CD4-positive, alpha-beta T cell treated with Interleukin-12 subunit alpha and Interleukin-12 subunit beta, for 1 hour (primary cell): ENCODE results near the gene WNT6.
"Not testable (repeated sequence)": the region's sequence is repeated elsewhere in the genome, so short reads cannot be mapped to it uniquely, and the experiment has no call there.

Experiments
- DNase-seq: peaks from one replicate; pipeline ENCODE4 v3.0.0-alpha.2; 2020

WNT6 gene

GRCh38 chr2:218831378-218831990 lies 28.1 kb upstream of the WNT6 start, which contains the start of gene PRKAG3:
Gene PRKAG3, minus strand, starts transcription at chr2:218831803.
- DNase-seq: no peak

- DNase-seq: no peak
These were observed 27.5 kb upstream of the WNT6 start for GRCh38 chr2:218832081-218832480.

- no peak for DNase-seq
These were observed 27.1 kb upstream of the WNT6 start for GRCh38 chr2:218832520-218832919.

- DNase-seq: no peak
These were observed 26.5 kb upstream of the WNT6 start for GRCh38 chr2:218833023-218833609.

GRCh38 chr2:218834685-218835084 lies 24.9 kb upstream of the WNT6 start:
- DNase-seq: no peak

- DNase-seq: no peak
These were observed 22.1 kb upstream of the WNT6 start for GRCh38 chr2:218837495-218837894.

GRCh38 chr2:218839430-218839829 lies 20.2 kb upstream of the WNT6 start:
- DNase-seq: no peak

GRCh38 chr2:218839888-218840287 lies 19.7 kb upstream of the WNT6 start:
- no peak for DNase-seq

GRCh38 chr2:218844334-218844733 lies 15.3 kb upstream of the WNT6 start:
- DNase-seq: not testable (repeated sequence)

GRCh38 chr2:218846963-218847362 lies 12.6 kb upstream of the WNT6 start:
- DNase-seq: not testable (repeated sequence)

GRCh38 chr2:218849721-218850120 lies 9.9 kb upstream of the WNT6 start:
- no peak for DNase-seq

GRCh38 chr2:218850796-218851195 lies 8.8 kb upstream of the WNT6 start:
- DNase-seq: no peak

GRCh38 chr2:218851286-218851685 lies 8.3 kb upstream of the WNT6 start:
- DNase-seq: no peak

GRCh38 chr2:218852911-218853667 lies 6.5 kb upstream of the WNT6 start:
- peak; percentile 69 for DNase-seq

GRCh38 chr2:218853766-218854165 lies 5.8 kb upstream of the WNT6 start:
- no peak for DNase-seq

GRCh38 chr2:218854860-218855259 lies 4.7 kb upstream of the WNT6 start:
- DNase-seq: no peak

- DNase-seq: no peak
These were observed 4.1 kb upstream of the WNT6 start for GRCh38 chr2:218855305-218856166.

- DNase-seq: no peak
These were observed 3.3 kb upstream of the WNT6 start for GRCh38 chr2:218856167-218856895.

- DNase-seq: no peak
These were observed 2.7 kb upstream of the WNT6 start for GRCh38 chr2:218856896-218857243.

GRCh38 chr2:218857371-218858137 lies 2.1 kb upstream of the WNT6 start:
- DNase-seq: no peak

- DNase-seq: no peak
These were observed 1.5 kb upstream of the WNT6 start for GRCh38 chr2:218858138-218858445.
